GM19467 (cell line): ENCODE data around the gene AQR.
"Not testable (repeated sequence)": the region's sequence is repeated elsewhere in the genome, so short reads cannot be mapped to it uniquely, and the experiment has no call there.

ENCODE experiments used
- ATAC-seq: cut with Tn5 transposase; IDR thresholded peaks from one replicate; pipeline ENCODE4 v1.9.1; 2021; ENCODE audit warnings: mild to moderate bottlenecking, moderate library complexity; ENCODE audit not compliant: unreplicated experiment

AQR gene

GRCh38 chr15:34820110-34820509, 149.4 kb downstream of the AQR start:
- ATAC-seq = no peak

GRCh38 chr15:34818526-34818925, 151.0 kb downstream of the AQR start:
- no peak for ATAC-seq

DNA sequence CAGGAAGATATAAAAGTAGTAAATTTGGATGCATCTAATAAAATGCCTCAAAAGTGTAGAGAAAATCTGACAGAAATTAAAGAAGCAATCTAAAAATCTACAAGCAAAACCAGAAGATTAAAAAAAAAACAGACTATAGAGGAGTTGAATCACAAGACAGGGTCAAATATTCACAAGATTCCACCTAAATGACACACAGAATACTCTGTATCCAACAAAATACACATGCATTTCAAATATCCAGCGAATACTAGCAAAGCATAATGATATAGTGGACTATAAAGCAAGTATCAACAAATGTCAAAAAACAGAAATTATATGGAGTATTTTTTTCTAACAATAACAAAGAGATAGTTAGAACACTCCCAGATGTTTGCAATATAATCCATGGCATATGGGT, 153.7 kb downstream of the AQR start:
- no peak for ATAC-seq

DNA sequence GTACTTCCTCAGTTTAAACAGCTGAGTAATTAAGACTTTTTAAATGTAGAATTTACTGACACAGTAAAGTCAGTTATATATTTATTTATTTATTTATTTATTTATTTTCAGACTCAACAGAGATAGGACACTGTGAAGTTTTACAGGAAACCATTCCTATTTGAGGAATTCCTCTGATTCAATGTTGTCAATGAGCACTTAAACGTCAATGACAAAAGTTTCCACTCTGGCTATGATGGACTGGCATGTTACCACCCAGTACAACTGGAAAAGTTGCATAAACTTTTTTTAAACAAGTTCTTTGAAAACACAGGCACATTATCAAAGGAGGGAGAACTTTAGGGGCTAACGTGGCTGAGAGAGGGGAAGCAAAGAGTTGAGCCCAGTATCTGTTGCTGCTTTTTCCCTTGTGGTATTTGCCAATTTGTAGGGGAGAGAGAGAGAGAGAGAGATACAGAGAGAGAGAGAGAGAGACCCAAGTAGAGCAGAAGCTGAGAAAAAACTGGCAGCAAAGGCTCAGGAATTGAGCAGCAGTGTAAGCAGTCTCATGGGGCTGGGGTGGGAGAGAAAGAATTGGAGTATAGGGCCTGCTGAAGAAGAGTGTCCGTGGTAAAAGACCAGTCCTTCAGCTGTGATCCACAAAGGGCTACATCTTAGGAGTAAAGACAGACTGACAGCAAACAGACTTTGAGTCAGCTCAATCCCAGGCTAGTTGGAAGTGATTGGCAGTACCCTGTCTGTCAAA, 155.9 kb downstream of the AQR start:
- no peak for ATAC-seq

DNA sequence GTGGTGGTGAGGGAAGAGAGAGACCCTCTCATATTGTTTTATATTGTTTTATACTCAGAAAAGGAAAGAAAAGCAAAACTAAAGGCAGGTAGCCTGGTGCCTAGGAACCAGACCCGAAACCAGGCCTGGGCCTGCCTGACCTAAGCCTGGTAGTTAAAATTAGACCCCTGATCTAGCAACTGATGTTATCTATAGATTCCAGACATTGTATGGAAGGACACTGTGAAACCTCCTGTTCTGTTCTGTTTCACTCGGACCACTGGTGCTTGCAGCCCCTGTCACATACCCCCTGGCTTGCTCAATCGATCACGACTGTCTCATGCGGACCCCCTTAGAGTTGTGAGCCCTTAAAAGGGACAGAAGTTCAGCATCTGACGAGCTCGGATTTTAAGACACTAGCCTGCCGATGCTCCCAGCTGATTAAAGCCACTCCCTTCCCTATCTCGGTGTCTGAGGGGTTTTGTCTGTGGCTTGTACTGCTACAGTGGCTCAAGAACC, 156.6 kb downstream of the AQR start:
- ATAC-seq = not testable (repeated sequence)

DNA sequence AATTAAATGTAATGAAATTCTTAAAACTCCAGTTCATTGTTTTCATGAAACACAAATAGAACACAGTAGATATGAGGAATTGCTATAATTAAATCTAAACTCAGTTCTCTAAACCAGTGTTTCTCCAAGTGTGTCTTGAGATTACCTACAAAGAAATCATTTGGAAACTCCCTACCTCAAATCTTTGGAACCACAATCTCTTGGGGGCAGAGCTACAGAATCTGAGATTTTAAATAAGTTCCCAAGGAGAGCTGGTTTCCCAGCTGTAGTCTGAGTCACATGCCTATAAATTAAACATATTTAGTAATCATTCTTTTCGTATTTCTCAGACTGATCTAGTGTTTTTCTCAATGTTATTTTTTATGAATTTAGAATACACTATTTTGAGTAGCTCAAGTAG, 157.2 kb downstream of the AQR start:
- ATAC-seq = no peak

GRCh38 chr15:34810443-34811129, 159.0 kb downstream of the AQR start:
- no peak for ATAC-seq

DNA sequence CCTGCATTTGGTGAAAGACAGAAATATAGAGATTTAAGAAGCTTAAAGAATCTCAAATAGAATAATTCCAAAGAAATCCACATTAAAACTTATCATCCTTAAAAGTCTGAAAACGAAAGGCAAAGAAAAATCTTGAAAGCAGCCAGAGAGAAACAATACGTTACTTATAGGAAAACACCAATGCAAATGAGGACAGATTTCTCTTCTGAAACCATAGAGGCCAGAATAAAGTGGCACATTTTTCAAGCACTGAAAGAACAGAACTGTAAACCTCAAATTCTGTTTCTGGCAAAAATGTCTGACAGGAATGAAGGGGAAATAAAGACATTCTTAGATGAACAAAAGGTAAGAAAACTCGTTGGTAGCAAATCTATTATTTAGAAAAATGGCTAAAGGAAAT, 160.4 kb downstream of the AQR start:
- no peak for ATAC-seq

DNA sequence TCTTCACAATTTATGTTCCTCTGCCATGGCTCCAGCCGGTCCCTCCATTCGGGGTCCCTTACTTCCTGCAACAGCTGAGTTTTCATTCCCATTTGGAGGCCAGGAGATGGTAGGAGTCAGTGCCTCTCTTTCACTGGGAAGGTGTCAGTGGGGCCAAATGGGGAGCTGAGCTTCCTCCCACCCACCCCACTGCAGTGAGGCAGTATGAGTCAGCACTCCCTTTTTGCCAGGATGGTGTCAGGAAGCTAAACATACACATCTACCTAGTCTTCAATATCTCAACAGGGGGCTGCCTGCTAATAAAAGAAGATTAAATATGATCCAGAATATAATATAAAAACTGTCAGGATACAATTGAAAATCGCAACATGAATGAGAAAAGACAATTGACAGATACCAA, 161.5 kb downstream of the AQR start:
- ATAC-seq = no peak

- not testable (repeated sequence) for ATAC-seq
Observed at GRCh38 chr15:34807241-34807640, 162.3 kb downstream of the AQR start.

DNA sequence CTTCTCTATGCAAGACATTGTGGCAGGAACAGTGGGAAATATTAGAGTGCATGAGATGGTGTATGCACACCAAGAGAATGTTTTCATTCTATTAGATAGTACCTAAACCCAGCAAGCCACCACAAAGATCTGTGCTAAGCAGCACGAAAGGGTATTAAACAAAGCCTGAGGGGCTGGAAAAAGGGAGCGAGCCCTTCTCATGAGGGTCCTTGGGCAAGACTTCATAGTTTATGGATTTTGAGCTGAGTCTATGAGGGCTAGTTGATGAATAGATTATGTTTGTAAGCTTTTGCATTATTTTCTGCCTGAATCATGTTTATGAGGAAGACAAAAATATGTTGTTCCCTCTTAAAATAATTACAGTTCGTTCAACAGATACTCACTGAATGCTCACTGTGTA, 164.8 kb downstream of the AQR start:
- ATAC-seq = no peak

GRCh38 chr15:34804113-34804512, 165.4 kb downstream of the AQR start:
- no peak for ATAC-seq

DNA sequence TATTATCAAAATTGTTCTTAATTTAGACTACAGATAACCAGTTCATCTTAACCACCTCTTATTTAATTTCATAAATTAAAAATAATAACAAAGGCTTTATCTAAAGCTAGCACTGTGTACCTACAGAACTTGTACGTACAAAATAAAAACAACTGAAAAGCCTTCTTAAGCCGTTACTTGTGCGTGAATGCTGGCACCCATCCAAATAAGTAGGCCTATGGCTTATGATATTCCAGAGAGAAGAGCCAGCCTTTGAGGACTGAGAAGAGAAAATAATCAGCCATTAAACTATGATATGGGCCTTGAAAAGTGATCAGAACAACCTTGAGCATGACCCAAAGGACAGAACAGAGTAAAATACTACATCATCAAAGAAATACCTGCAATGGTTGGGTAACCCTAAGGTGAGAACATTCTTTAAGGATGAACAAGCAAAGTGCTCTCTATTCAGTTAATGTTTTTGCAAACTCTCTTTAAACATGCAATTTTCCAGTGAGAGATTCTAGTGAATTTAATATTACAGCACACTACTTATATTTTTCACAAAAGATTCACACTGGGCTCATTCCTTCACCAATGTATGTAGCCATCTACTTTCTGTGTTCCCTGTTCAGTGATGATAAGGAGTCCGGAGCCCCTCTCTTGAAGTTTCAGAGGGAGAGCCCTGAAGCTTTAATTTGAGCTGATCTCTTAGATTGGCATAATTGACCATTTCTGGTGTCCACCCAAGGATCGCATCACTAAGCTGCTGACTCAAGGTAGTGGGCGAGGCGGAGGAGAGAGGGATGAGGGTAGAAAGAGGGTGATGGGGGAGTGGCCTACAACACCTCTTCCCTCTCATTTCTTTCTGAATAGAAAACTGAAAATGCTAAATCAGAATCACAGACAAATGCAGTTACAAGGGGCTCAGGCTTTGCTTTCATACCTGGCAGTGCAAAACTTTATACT, 166.5 kb downstream of the AQR start:
- ATAC-seq = no peak

GRCh38 chr15:34802371-34802770, 167.2 kb downstream of the AQR start:
- ATAC-seq = no peak
